ENCODE results near the gene WWOX.

The WWOX gene

GRCh38 chr16:79154086-79154485 is 1054.6 kb downstream of the WWOX start:
- peak in 27 of 56 donors; percentile 2 to 64 (median 16) for DNase-seq

DNA sequence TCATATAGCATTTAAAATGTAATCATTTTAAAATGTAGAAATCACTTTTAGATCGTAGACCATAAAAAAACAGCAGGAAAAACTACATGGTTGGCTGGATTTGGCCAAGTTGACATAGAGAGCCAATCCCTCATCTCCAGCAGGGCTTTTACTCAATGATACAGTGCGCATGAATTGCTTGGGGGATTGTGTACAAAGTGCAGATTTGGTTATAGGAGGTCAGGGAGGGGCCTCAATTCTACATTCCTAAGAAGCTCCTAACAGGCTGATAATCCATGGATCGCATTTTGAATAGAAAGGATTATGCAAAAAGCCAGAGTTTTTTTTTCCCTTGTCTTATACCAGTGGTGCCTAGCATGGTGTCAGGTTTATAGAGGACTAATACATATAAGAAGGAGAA is 1056.0 kb downstream of the WWOX start:
- no peak for DNase-seq

DNA sequence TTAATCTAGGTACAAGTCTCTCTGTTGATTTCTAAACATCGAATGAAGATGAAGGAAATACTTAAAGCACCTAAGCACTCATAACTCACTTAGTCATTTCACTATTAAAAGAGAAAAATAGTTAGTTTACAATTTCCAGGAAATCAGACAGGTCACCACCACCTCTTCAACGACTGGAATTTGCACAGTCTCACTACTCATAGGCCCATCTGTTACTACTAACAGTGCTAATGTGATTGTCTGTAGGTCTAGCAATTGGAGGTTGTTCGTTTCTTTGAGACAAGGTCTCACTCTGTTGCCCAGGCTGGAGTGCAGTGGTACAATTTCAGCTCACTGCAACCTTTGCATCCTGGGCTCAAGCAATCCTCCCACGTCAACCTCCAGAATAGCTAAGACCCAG is 1056.5 kb downstream of the WWOX start:
- no peak for DNase-seq

- DNase-seq: no peak
Observed at GRCh38 chr16:79156761-79157160, 1057.3 kb downstream of the WWOX start.

DNA sequence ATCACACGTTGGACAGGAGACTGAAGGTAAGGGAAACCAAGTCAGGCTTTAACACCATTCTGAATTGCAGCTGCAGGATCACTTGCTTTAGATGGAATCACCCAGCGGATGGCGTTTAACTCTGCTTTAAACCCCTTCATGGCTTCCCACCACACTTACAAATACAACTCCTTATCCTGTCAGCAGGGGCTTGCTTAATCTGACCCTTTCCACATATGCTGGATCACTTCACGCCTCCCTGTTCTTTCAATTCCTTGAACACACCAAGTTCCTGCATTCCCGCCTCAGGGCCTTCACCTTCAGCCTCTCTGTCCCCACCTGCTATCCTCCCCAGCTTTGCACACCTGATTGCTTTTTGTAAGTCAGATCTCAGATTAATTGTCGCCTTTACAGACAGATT is 1058.9 kb downstream of the WWOX start:
- no peak for DNase-seq

DNA sequence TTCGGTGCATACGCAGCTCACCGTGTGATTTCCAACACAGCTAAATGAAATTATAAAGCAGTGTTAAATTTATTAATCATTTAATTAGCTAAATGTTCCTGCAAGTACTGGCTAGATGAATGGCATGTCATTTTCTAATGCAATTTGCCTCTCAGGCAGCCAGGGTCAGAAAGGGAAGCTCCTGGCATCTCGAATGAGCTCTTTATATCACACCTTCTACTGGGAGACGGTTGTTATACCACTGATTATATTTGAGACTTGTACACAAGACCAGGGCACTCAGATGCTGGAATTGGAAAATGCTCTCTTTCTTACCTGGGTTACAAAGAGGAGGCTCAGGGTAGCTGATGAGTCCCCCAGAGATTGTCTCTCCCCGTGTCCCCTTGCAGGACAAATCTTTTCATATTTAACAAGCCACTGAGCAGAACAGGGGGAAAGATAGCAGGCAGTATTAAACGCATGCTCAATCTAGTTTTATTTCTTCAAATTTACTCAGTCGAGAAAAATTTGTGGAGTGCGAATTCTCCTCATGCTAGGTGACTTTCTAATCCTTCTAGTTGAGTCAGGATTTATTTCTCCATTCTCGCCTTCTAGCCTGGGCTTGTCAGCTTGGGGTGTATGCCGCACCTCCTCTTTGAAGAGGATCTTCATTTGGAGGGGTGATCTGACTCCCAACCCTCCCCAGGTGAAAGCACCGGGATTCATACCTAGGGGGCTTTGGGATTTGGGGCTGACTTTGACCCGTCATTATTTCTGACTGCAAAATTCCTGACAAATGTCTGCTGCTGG is 1060.0 kb downstream of the WWOX start:
- DNase-seq: no peak

DNA sequence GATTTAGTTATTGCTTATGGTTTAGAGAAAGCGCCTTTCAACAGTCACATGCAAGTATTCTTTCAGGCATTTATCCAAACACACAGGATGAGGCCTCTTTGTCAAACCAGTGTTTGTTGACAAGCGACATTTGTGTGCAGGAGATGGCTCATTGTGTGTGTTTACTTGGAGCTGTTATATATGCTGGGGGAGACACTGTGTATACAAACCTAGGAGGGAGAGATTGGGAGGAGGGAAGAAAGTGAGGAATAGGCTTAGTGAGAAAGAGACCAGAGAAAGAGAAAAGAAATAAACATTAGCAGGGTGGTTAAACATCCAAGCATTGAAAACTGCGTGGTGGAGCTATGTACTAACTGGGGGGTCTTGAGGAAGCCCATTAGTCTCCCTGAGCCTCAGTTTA is 1063.5 kb downstream of the WWOX start:
- peak in 1 of 56 donors; percentile 7 for DNase-seq

- DNase-seq: peak in 3 of 56 donors; percentile 7 to 17 (median 8)
Observed at GRCh38 chr16:79163691-79164387, 1064.4 kb downstream of the WWOX start.

- peak in 1 of 56 donors; percentile 4 for DNase-seq
Observed at GRCh38 chr16:79164388-79164995, 1065.0 kb downstream of the WWOX start.

GRCh38 chr16:79165079-79165478 is 1065.6 kb downstream of the WWOX start:
- DNase-seq: no peak

DNA sequence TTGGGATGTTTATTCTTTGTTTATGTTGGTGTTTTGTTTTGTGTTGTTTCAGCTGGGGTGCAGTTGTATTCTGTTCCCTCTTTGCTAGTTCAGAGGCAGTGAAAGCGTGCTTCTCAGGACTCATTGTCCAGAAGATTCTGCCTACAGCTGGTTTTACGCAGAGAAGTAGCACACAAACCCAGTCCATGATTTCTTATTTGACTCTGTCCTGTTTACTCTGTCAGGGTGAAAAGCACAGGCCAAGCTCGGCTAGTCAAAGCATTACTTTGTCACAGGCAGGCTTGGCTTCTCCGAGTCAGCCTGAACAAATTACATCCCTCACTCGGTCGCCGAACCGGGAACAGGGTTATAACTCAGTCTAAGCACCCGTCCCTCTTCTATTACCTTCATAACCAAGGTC is 1066.1 kb downstream of the WWOX start:
- peak in 1 of 56 donors; percentile 7 for DNase-seq

DNA sequence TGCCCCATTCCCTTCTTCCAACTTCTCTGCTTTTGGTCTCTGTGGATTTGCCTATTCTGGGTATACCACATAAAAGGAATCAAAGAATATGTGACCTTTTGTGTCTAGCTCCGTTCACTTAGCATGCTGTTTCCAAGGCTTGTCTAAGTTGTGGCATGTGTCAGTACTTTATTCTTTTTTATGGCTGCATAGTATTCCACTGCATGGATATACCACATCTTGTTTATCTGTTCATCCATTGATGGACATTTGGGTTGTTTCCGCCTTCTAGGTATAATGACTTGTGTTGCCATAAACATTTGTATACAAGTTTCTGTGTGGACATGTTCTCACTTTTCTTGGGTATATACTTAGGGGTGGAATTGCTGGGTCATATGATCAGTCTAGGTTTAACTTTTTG is 1068.4 kb downstream of the WWOX start:
- no peak for DNase-seq

DNA sequence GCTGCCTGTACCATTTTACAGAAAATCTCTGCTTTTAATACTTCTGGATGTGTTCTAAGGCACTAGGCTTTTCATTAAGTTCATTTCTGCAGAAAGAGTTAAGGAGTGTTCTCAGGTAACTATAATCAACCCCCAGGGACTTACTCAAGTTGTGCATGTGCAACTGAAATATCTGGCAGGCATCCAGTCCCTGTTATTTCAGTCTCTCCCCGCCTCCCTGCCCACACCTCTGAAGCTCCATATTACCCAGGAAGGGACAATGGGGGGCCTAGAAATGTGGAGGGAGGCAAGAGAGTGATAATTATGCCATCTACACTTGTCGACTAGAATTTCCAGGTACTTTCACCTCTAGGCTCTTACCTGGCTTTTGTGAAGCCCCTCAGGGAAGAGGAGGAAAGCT is 1068.9 kb downstream of the WWOX start:
- DNase-seq: no peak

DNA sequence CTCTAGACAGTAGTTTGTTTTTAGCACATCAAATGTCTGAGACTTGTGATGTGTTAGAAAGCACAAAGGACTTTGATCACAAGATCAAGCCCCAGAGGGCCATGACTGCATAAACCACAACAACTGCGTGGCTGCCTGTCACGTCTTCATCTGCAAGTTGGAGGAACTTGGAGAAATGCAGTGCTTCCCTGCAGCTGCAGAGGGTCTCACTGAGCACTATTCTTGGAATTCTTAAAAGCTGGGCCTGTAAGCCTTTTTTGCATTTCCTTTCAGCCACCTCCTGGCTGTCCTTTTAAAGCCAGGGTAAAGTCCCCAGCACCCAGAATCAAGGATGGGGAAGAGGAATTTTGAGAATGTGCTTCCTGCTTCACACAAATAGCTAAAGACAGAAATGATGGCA is 1069.8 kb downstream of the WWOX start:
- DNase-seq: peak in 2 of 56 donors; percentile 4

GRCh38 chr16:79170555-79171246 is 1071.2 kb downstream of the WWOX start:
- DNase-seq: no peak

GRCh38 chr16:79171504-79171903 is 1072.0 kb downstream of the WWOX start:
- DNase-seq: no peak

GRCh38 chr16:79171931-79172705 is 1072.7 kb downstream of the WWOX start:
- DNase-seq: no peak

- no peak for DNase-seq
Observed at GRCh38 chr16:79172976-79173500, 1073.6 kb downstream of the WWOX start.

DNA sequence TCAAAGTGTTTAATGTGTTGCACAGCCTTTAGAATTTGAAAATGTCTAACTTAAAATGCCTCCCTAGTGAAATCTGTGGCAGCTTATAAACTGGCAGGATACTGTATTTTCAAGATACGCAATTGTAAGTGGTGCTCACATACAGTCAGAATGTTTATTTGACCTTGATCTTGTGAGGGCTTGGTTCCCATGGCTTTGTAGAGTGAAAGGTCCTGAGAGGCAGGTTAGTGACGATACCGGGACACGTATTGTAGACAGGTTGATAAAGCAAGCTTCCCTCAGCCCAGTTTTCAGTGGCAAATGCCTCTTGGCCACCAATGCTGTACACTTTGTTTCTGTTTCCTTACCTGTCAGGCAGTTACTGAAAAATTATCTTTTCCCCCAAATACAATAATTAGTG is 1074.5 kb downstream of the WWOX start:
- DNase-seq: no peak

DNA sequence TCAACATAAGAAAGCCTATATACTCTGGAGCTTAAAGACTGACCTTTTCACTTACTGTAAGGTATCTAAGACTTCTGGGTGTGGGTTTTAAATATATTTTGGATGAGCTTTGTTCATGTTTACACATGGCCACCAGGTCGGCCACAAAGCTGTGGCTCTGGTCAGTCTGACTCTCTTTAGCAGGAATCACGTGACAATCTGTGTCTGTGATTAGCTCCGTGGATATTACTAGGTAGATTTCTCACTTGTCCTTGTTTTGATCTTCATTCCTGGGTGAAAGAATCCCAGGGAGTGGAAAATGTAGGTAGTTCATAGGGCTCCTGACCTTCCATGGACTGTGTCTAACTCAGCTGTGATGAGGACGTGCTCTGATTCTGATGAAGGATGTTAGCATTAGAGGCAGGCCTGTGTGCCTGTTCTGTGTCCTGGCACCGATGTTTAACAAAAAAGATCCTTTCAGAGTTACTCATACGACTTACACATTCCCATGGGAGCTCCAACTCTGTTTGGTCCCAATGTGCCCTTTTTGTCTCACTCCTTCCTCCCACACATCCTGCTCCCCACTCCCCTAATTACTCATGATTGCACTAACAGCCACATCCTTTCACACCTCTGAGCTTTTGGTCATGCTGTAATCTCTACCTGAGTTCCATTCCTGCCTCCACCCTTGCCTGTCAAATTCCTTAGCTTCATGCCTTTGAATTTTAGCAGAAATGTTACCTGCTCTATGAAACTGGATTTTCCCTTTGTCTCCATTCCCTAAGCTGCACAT is 1076.0 kb downstream of the WWOX start:
- DNase-seq: no peak
